ENCODE measurements around the gene PDK1.

The PDK1 gene

DNA sequence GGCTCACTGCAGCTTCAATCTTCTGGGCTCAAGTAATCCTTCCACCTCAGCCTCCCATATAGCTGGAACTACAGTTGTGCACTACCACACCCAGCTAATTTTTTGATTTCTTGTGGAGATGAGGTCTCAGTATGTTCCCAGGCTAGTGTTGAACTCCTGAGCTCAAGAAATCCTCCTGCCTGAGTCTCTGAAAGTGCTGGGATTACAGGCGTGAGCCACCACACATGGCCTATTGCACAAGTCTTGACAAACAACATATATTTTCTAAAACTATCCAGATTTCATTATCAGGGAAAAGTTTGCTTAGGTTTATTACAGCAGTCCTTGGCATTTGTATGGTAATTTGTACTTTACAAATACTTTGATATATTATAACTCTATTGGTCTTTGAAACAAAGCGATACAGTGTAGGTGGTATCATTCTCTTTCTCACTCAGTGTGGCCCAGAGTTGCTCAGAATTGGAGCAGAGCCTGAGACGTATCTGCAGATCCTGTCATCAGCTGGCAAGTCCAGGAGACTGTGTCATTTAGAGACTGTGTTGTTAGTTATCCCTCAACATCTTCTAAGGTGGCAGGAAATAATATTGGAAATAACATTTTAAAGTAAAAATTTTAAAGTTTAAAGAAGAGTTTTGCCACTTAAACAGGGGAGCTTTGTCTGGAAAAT, 41.4 kb downstream of the PDK1 start:
- DNase-seq, result no peak

GRCh38 chr2:172599947-172600346, 44.1 kb downstream of the PDK1 start:
- DNase-seq, result no peak

DNA sequence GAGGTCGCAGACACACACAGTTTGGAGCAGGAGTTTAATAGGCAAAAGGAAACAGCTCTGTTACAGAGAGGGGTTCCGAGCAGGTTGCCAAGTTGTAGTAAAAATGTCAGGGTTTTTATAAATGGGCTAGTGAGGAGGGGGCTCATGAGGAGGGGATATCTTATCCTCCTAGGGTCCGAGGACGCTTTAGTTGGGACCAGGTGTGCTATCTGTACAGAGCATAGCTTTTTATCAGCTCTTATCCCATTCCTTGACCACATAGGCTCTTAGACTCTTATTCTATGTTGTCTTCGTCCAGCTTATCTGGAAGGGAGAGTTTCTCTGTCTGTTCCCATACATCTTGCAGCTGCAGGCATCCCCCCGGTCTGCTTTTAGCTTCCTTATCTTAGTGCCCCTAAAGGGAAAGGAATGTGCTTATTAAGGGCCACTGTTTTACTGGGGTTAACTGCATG, 44.7 kb downstream of the PDK1 start:
- DNase-seq, result no peak

GRCh38 chr2:172606285-172606684, 50.4 kb downstream of the PDK1 start:
- no peak for DNase-seq

GRCh38 chr2:172607379-172607928, 51.6 kb downstream of the PDK1 start:
- DNase-seq, result no peak

GRCh38 chr2:172609488-172609887, 53.6 kb downstream of the PDK1 start:
- no peak for DNase-seq

DNA sequence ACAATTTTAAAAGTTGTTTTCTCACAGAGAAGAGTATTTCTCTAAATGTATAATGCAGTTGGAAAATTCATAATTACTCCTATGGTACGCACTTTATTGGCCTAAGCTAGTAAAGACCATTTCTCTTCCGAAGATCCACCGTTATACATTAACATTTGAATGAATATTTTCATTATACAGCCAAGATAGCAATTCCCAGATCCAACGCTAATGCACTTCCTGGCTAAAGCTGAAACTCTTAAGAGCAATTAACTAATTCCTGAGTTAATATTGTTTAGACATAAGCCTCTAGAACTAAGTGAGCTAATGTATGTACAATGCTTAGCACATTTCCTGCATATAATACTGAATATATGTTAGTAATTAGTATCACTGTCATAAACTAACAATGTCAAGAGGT, 56.2 kb downstream of the PDK1 start:
- no peak for DNase-seq

- DNase-seq, result no peak
Observed at GRCh38 chr2:172613040-172613439, 57.1 kb downstream of the PDK1 start.

DNA sequence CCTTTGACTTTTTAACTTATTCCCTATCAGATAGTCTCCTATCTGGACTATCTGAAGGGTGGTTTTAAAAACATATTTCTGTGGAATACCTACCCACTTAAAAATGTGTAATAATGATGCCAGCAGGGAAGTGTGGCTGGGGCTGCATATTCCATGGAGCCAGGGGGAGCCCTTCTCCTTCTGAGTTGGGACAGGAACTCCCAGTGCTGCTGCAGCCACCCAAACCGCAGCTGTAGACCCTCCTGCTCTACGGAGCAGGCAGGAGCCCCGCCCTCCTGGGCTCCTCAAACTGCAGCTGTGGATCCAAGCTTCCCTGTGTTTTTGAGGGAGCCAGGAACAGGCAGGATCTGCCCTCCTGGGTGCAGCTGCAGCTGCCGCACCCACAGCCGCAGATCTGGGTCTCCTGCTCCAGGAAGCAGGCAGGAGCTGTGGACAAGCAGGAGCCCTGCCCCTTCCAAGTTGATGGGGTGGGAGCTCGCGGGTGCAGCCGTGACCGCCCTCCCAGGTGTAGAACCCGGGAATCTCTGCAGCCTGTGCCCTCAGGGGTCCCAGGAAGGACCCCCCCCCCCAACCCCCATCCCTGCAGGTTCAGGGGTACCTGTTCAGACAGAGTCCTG, 57.8 kb downstream of the PDK1 start:
- no peak for DNase-seq

DNA sequence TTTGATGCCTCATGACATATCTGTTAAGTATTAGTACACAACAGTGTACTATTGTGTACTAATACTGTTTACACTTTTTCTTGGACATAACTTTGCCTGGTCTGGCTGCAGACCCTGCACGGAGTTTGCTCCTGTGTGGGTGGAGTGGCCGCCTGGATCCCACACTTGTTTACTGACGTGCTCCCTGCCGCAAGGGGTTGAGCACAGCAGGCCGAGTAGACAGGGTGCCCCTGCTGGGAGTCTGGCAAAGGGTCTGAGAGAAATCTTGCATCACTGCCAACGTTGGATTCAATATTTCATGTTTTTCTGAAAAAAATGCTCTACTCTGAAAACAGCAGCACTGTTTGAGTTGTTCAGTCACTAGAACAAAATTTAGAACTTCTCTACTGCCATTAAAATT, 59.0 kb downstream of the PDK1 start:
- no peak for DNase-seq

GRCh38 chr2:172615727-172616261, 59.9 kb downstream of the PDK1 start:
- no peak for DNase-seq

DNA sequence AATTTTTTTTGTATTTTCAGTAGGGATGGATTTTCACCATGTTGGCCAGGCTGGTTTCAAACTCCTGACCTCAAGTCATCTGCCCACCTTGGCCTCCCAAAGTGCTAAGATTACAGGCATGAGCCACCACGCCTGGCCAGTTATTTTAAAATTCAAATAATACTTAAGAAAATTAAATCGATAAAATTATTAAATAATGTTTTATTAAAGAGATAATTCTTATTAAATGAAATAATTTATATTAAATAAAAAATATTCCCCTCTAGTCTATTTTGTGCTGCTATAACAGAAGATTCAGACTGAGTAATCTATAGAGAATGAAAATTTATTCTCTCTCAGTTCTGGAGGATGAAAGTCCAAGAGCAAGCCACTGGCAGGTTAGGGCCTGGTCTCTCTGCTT, 61.2 kb downstream of the PDK1 start:
- no peak for DNase-seq

DNA sequence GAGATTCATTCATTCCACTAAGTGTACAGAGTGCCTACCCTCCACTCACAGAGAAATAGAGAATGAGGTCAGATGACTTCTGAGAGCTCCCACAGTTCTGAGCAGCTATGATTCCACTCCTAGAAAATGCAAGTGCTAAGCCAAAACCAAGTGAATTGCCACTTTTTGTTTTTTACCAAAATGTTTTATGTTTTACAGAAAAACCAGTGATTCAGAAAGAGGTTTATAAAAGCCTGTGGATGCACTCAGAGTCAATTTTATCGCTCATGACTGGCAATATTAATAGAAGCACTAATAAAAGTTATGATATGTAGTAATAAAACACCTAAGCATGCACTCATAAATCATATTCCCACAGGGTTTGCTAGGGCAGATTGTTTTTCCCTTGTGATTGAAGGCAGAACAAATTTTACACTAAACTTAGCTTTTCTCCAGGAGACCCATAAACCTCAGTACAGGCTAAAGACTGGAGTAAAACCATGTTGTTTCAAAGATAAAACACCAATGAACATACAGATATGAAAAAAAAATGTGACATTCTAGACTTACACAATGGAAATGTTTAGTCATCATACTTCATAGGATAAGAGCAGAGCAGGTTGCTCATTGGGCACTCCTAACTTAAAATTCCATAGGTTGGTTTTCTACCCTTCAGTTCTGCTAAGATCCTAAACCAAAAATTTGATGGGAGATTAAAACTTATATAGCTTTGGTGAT, 67.5 kb downstream of the PDK1 start:
- DNase-seq, result no peak

GRCh38 chr2:172624996-172625395, 69.1 kb downstream of the PDK1 start:
- DNase-seq, result no peak

DNA sequence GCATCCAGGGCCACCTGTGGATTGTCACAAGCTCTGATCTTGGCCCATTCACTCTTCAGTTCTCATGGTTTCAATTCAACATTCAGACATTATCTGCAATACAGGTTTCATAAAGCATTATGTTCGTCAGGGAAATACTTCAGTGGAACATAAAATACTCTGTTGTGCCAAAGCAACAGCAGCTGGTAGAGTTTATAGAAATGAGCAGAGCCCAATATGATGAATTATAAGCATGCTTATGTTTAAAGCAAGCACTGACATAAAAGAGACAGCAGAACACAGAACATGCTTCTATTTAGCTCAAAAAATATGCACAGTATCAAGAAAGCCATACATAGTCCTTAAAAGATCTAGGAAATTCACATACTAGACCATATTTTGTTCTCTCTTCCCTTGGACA, 71.3 kb downstream of the PDK1 start:
- DNase-seq, result no peak

DNA sequence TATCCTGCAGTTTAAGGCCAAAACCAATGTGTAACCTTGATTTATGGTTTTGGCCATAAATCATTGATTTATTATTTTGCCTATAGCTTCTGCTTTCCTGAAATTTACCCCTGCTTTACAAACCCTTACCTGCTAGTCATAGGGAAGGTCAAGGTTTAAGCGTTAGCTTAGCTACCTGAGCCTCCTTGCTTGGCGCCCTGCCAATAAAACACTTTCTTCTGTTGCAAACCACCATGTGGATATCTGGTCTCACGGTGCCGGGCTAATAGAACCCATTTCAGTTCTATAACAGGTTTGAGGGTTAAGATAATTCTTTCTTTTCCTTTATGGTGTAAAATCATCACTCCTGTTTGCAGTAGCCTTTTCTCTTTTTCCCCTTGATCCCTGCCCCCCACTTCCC, 72.2 kb downstream of the PDK1 start:
- no peak for DNase-seq

- no peak for DNase-seq
Observed at GRCh38 chr2:172629586-172629985, 73.7 kb downstream of the PDK1 start.

GRCh38 chr2:172630181-172630580, 74.3 kb downstream of the PDK1 start:
- no peak for DNase-seq

DNA sequence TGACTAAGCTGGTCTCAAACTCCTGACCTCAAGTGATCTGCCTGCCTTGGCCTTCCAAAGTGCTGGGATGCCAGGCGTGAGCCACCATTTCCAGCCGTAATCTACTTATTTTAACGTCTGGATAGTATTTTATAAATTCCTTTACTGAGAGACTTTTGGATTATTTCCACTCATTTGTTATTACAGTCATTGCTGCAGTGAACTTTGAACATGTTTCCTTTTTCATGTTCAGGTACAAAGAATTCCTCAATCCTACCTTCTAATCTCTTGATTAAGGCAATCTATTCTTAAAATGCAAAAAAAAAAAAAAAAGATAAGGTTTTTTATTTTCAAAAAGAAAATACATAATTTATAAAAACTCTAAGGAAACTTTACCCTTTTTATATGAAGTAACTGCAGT, 78.6 kb downstream of the PDK1 start:
- DNase-seq, result no peak

DNA sequence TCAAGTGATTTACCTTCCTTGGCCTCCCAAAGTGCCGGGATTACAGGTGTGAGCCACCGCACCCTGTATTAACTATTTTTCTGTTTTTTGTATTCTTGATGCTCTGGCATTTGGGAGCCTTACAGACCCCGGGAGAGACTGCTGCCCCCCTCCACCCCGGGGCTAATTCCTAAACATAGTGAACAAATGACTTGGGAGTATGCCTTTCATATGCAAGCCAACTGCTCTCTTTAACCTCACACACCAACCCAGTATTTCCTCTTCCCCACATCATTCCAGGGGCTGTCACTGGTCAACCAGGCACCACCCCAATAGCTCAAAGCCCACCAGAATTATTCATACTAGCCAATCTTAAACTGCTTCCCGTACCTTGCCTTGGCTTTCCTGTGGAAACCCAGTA, 79.7 kb downstream of the PDK1 start:
- DNase-seq, result no peak

GRCh38 chr2:172639256-172639655, 83.4 kb downstream of the PDK1 start:
- peak in 3 of 4 experiments; percentile 9 to 34 (median 28) for DNase-seq

DNA sequence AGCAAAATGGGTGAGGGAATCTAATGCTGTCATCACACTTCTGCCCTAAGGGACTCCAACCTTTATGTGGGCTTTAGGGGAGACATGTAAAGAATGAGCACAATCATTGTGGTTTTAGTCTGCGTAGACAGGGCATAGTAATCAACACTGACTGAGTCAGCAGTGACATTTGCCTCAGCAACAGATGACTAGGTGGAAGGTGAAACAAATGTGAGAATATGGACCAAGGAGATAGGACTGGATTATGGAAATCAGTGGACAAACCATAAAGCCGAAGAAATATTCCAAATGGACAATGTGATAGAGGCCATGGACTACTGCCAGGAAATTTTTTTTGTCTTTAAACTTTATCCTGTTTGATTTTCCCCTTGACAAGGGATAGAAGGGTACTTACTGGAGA, 83.9 kb downstream of the PDK1 start:
- peak in 3 of 4 experiments; percentile 24 to 64 (median 41) for DNase-seq

DNA sequence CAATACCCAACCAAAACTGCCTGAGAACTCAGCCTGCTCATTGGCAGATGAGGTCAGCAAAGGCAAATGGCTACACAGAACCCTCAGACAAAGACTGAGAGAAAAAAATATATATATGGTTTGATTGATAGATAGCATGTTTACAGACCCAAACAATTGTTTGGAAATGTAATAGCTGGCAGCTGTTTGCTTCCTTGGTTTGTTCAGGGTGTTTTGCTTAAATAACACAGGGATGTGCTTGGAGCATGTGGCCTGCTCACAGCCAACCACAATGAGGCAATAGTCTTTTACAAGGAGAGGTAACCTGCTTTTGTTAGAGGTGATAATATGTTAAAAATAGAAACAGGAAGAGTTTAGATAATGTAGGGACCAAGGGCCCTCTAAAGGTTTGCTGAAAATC, 84.5 kb downstream of the PDK1 start:
- DNase-seq, result peak in 1 of 4 experiments; percentile 5

Measured in suppressor macrophage (primary cell).